H1 (cell line): ENCODE data around the gene PRSS36.

Experiments used
- BACH1 ChIP-seq: IDR thresholded peaks from 2 replicates; pipeline ENCODE4 v1.6.1; 2012; ENCODE audit warnings: low read length, improper control_type of control experiment
- EP300 ChIP-seq, 2 experiments: IDR thresholded peaks; 1 replicate in 1 of 2; 2 replicates in 1 of 2; pipeline ENCODE4 v1.6.1; 2011 to 2012; ENCODE audit warnings: low read depth in 2 of 2, low read length in 2 of 2, mild to moderate bottlenecking in 2 of 2, borderline replicate concordance in 1 of 2, inconsistent platforms in 1 of 2, moderate library complexity in 1 of 2
- EZH2 ChIP-seq: fragments of 200-600 bp; sonication (generic); IDR thresholded peaks from 2 replicates; pipeline ENCODE4 v1.7.1; 2012; ENCODE audit warnings: low read depth, mild to moderate bottlenecking, moderate library complexity, low read length, inconsistent platforms; ENCODE audit not compliant: severe bottlenecking
- POLR2A ChIP-seq, 2 experiments: IDR thresholded peaks; 1 replicate in 1 of 2; 2 replicates in 1 of 2; pipeline ENCODE4 v1.6.1; 2011; ENCODE audit warnings: low read depth in 2 of 2, low read length in 2 of 2, mild to moderate bottlenecking in 2 of 2; ENCODE audit errors: control extremely low read depth in 1 of 2
- SUZ12 ChIP-seq: fragments of 200-600 bp; sonication (generic); IDR thresholded peaks from 2 replicates; pipeline ENCODE4 v1.6.1; 2012; ENCODE audit warnings: mild to moderate bottlenecking, inconsistent platforms, low read length, moderate library complexity, mixed read lengths
- TF ChIP-seq, protein P1 (sequence below): IDR thresholded peaks from 2 replicates; pipeline ENCODE4 v1.6.1; 2012; ENCODE audit warnings: inconsistent platforms
- TF ChIP-seq, protein P2 (sequence below), 3 experiments: IDR thresholded peaks; 1 replicate in 2 of 3; 2 replicates in 1 of 3; pipeline versions ENCODE4 v1.5.1 to v1.6.1; 2011; ENCODE audit warnings: low read length in 3 of 3, mild to moderate bottlenecking in 3 of 3, inconsistent platforms in 2 of 3, low read depth in 1 of 3, moderate library complexity in 1 of 3; ENCODE audit not compliant: insufficient read depth in 1 of 3; ENCODE audit errors: control extremely low read depth in 1 of 3

DNA sequence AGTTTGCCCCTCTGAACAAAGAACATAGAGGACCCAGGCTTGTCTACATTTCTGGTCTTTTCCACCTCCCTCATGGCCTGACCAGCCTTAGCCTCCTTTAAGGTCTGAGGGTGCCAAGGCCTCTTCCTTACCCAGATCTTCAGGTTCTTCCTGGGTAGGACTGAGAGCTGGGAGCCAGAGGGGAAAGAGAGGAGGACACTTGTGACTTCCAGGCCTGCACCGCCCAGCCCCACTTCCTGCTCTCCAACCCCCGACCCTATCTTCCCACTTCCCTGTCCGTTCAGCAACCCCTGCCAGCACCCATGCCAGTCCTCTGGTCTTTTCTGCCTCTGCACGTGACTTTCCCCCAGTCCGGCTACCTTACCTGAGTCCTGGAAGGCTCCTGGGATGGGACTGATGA, 534 bp downstream of the PRSS36 start:
- TF ChIP-seq SUZ12: no peak
- TF ChIP-seq, protein P1, sequence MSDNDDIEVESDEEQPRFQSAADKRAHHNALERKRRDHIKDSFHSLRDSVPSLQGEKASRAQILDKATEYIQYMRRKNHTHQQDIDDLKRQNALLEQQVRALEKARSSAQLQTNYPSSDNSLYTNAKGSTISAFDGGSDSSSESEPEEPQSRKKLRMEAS: no peak
- TF ChIP-seq POLR2A (IDR thresholded peaks at IDR 0.05; ENCODE audit: control extremely low read depth in 1 of 2, low read depth in 2 of 2, low read length in 2 of 2): no peak
- no peak for TF ChIP-seq EZH2
- no peak for TF ChIP-seq EP300 (IDR thresholded peaks at IDR 0.05; ENCODE audit: borderline replicate concordance in 1 of 2, low read depth in 2 of 2, low read length in 2 of 2)
- TF ChIP-seq, protein P2, sequence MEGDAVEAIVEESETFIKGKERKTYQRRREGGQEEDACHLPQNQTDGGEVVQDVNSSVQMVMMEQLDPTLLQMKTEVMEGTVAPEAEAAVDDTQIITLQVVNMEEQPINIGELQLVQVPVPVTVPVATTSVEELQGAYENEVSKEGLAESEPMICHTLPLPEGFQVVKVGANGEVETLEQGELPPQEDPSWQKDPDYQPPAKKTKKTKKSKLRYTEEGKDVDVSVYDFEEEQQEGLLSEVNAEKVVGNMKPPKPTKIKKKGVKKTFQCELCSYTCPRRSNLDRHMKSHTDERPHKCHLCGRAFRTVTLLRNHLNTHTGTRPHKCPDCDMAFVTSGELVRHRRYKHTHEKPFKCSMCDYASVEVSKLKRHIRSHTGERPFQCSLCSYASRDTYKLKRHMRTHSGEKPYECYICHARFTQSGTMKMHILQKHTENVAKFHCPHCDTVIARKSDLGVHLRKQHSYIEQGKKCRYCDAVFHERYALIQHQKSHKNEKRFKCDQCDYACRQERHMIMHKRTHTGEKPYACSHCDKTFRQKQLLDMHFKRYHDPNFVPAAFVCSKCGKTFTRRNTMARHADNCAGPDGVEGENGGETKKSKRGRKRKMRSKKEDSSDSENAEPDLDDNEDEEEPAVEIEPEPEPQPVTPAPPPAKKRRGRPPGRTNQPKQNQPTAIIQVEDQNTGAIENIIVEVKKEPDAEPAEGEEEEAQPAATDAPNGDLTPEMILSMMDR (IDR thresholded peaks at IDR 0.05; ENCODE audit: control extremely low read depth in 1 of 3, insufficient read depth in 1 of 3, low read depth in 1 of 3, low read length in 3 of 3): no peak
- TF ChIP-seq BACH1: no peak
